H1 (cell line): ENCODE measurements around the gene EEF1G. TPM values are rescaled to one million over a fixed set of nuclear protein-coding genes. Genes with fewer than 3 reads are reported as not detected.

Experiments
- CTCF ChIA-PET: fragments of 300-600 bp; sonication (Branson Sonifier 250); formaldehyde crosslinking; loops from one replicate; lab custom pipeline; 2021; ENCODE audit not compliant: partially characterized antibody; lab: Charles Lee
- POLR2A ChIA-PET: fragments of 300-600 bp; sonication (Branson Sonifier 250); formaldehyde crosslinking; loops from one replicate; lab custom pipeline; 2021; ENCODE audit warnings: inconsistent platforms; ENCODE audit not compliant: partially characterized antibody; lab: Charles Lee
- DNase-seq, 2 experiments: peaks; one replicate each; pipeline versions ENCODE4 v3.0.0 to v3.0.0-alpha.2; 2010 to 2022; ENCODE audit warnings: low spot score in 2 of 2, low read depth in 1 of 2, mixed read lengths in 1 of 2
- FAIRE-seq: peaks from 2 replicates; lab custom pipeline; 2011; peaks lifted over from hg19 to GRCh38; lab: Jason Lieb, UNC
- H2AFZ ChIP-seq: 2 replicates; pipeline ENCODE4 v1.8.1; 2012; ENCODE audit warnings: low read length, inconsistent platforms
- H2AK5ac ChIP-seq: 2 replicates; pipeline ENCODE4 v1.6.1; 2013; ENCODE audit warnings: low read depth, low read length
- H2BK120ac ChIP-seq: replicated peaks from 2 replicates; pipeline ENCODE3; 2013; ENCODE audit warnings: low read depth, low read length, inconsistent platforms
- H2BK12ac ChIP-seq: 2 replicates; pipeline ENCODE4 v1.6.1; 2013; ENCODE audit warnings: low read depth, low read length
- H2BK15ac ChIP-seq: 2 replicates; pipeline ENCODE4 v1.6.1; 2013; ENCODE audit warnings: low read length
- H2BK20ac ChIP-seq: 2 replicates; pipeline ENCODE4 v1.6.1; 2013; ENCODE audit warnings: low read length
- H2BK5ac ChIP-seq: 2 replicates; pipeline ENCODE4 v1.6.1; 2013; ENCODE audit warnings: low read depth, low read length
- H3K14ac ChIP-seq: 2 replicates; pipeline ENCODE4 v1.6.1; 2013; ENCODE audit warnings: inconsistent platforms; ENCODE audit not compliant: insufficient read length
- H3K18ac ChIP-seq: 2 replicates; pipeline ENCODE4 v1.6.1; 2013; ENCODE audit warnings: low read length; ENCODE audit errors: extremely low read depth
- H3K23ac ChIP-seq: 2 replicates; pipeline ENCODE4 v1.6.1; 2013; ENCODE audit warnings: inconsistent platforms; ENCODE audit not compliant: insufficient read length
- H3K23me2 ChIP-seq: 2 replicates; pipeline ENCODE4 v1.6.1; 2013; ENCODE audit warnings: low read depth, low read length
- H3K27ac ChIP-seq: 2 replicates; pipeline ENCODE4 v1.6.1; 2011; ENCODE audit warnings: low read depth, low read length, inconsistent platforms
- H3K27me3 ChIP-seq, 4 experiments: replicated peaks in 1 of 4; 1 replicate in 1 of 4; 2 replicates in 3 of 4; pipeline versions ENCODE4 v1.6.1 to v1.8.1; 2011 to 2013; ENCODE audit warnings: low read length in 3 of 4, mild to moderate bottlenecking in 3 of 4, inconsistent platforms in 2 of 4, mixed read lengths in 2 of 4, moderate library complexity in 1 of 4; ENCODE audit not compliant: control insufficient read depth in 3 of 4, insufficient read depth in 3 of 4; ENCODE audit errors: extremely low read depth in 1 of 4
- H3K36me3 ChIP-seq, 4 experiments: 2 replicates each; pipeline versions ENCODE4 v1.6.1 to v1.8.1; 2011 to 2013; ENCODE audit warnings: mild to moderate bottlenecking in 4 of 4, low read length in 3 of 4, moderate library complexity in 2 of 4, control low read depth in 1 of 4, inconsistent platforms in 1 of 4; ENCODE audit not compliant: insufficient read depth in 4 of 4, control insufficient read depth in 2 of 4
- H3K4ac ChIP-seq: replicated peaks from 2 replicates; pipeline ENCODE3; 2013; ENCODE audit warnings: low read length, low read depth, mixed read lengths, inconsistent platforms; ENCODE audit not compliant: insufficient read length
- H3K4me1 ChIP-seq, 4 experiments: replicated peaks in 1 of 4; 1 replicate in 1 of 4; 2 replicates in 3 of 4; pipeline versions ENCODE4 v1.6.1 to v1.8.1; 2011 to 2013; ENCODE audit warnings: low read length in 3 of 4, inconsistent platforms in 2 of 4, mixed read lengths in 1 of 4; ENCODE audit not compliant: insufficient read depth in 4 of 4, control insufficient read depth in 3 of 4
- H3K4me2 ChIP-seq, 2 experiments: 2 replicates each; pipeline versions ENCODE4 v1.6.1 to v1.8.1; 2011 to 2013; ENCODE audit warnings: low read depth in 2 of 2, low read length in 2 of 2, control low read depth in 1 of 2, inconsistent platforms in 1 of 2, mild to moderate bottlenecking in 1 of 2; ENCODE audit not compliant: insufficient read depth in 1 of 2
- H3K4me3 ChIP-seq, 4 experiments: fragments of 200-600, 300-600 bp in 1 of 4; sonication (generic), shearing (Covaris generic), sonication (Bioruptor Twin) in 1 of 4; 2 replicates each; pipeline versions ENCODE4 v1.5.1 to v1.8.1; 2011 to 2016; ENCODE audit warnings: low read length in 4 of 4, low read depth in 3 of 4, control low read depth in 2 of 4, inconsistent platforms in 2 of 4, mild to moderate bottlenecking in 2 of 4, mixed read lengths in 1 of 4, moderate library complexity in 1 of 4; ENCODE audit not compliant: insufficient read depth in 2 of 4; ENCODE audit errors: extremely low read depth in 1 of 4
- H3K56ac ChIP-seq: replicated peaks from 2 replicates; pipeline ENCODE3; 2013; ENCODE audit warnings: low read depth, mild to moderate bottlenecking, mixed read lengths, low read length, inconsistent platforms; ENCODE audit not compliant: insufficient read length
- H3K79me1 ChIP-seq: 2 replicates; pipeline ENCODE4 v1.6.1; 2013; ENCODE audit warnings: low read depth, low read length, control low read depth
- H3K79me2 ChIP-seq, 2 experiments: 2 replicates each; pipeline versions ENCODE4 v1.6.1 to v1.8.1; 2012 to 2013; ENCODE audit warnings: low read length in 2 of 2, mild to moderate bottlenecking in 2 of 2, inconsistent platforms in 1 of 2; ENCODE audit not compliant: insufficient read depth in 2 of 2, control insufficient read depth in 1 of 2
- H3K9ac ChIP-seq, 4 experiments: replicated peaks in 1 of 4; 1 replicate in 1 of 4; 2 replicates in 3 of 4; pipeline versions ENCODE4 v1.6.1 to v1.8.1; 2011 to 2013; ENCODE audit warnings: low read depth in 3 of 4, low read length in 3 of 4, control low read depth in 2 of 4, mild to moderate bottlenecking in 2 of 4, moderate library complexity in 2 of 4, inconsistent platforms in 1 of 4; ENCODE audit errors: extremely low read depth in 1 of 4
- H3K9me3 ChIP-seq, 2 experiments: 2 replicates each; pipeline versions ENCODE4 v1.6.1 to v1.8.1; 2012 to 2013; ENCODE audit warnings: mild to moderate bottlenecking in 2 of 2, moderate library complexity in 2 of 2, control low read depth in 1 of 2, inconsistent platforms in 1 of 2, low read depth in 1 of 2, low read length in 1 of 2, mixed read lengths in 1 of 2; ENCODE audit not compliant: insufficient read depth in 2 of 2
- H4K20me1 ChIP-seq, 2 experiments: replicated peaks in 1 of 2; 2 replicates each; pipeline versions ENCODE3 to v1.8.1; 2011 to 2013; ENCODE audit warnings: inconsistent platforms in 2 of 2, low read length in 2 of 2, mild to moderate bottlenecking in 1 of 2; ENCODE audit not compliant: insufficient read depth in 2 of 2, control insufficient read depth in 1 of 2
- H4K5ac ChIP-seq: 2 replicates; pipeline ENCODE4 v1.6.1; 2013; ENCODE audit warnings: low read length, low read depth, mixed read lengths, inconsistent platforms; ENCODE audit not compliant: insufficient read length
- H4K8ac ChIP-seq: 2 replicates; pipeline ENCODE4 v1.8.0; 2013; ENCODE audit warnings: mild to moderate bottlenecking, moderate library complexity, low read length, inconsistent platforms; ENCODE audit not compliant: insufficient read depth; ENCODE audit errors: extremely low read depth
- H4K91ac ChIP-seq: replicated peaks from 2 replicates; pipeline ENCODE3; 2013; ENCODE audit warnings: low read length, mixed read lengths, inconsistent platforms; ENCODE audit not compliant: insufficient read length
- EP300 ChIP-seq, 2 experiments: IDR thresholded peaks; 1 replicate in 1 of 2; 2 replicates in 1 of 2; pipeline ENCODE4 v1.6.1; 2011 to 2012; ENCODE audit warnings: low read depth in 2 of 2, low read length in 2 of 2, mild to moderate bottlenecking in 2 of 2, borderline replicate concordance in 1 of 2, inconsistent platforms in 1 of 2, moderate library complexity in 1 of 2
- NANOG ChIP-seq: IDR thresholded peaks from 2 replicates; pipeline ENCODE4 v1.6.1; 2011; ENCODE audit warnings: low read length, low read depth, mild to moderate bottlenecking, inconsistent platforms; ENCODE audit not compliant: insufficient read depth, poor library complexity, severe bottlenecking
- SIN3A ChIP-seq, 2 experiments: IDR thresholded peaks in 1 of 2; conservative IDR thresholded peaks in 1 of 2; 2 replicates each; pipeline ENCODE4 v1.6.1; 2011 to 2012; ENCODE audit warnings: low read length in 2 of 2, improper control_type of control experiment in 1 of 2, low read depth in 1 of 2, mild to moderate bottlenecking in 1 of 2
- SRF ChIP-seq: IDR thresholded peaks from 2 replicates; pipeline ENCODE4 v1.6.1; 2011; ENCODE audit warnings: mild to moderate bottlenecking, low read depth, low read length, moderate library complexity
- TCF12 ChIP-seq: IDR thresholded peaks from 2 replicates; pipeline ENCODE4 v1.6.1; 2011; ENCODE audit warnings: low read depth, mild to moderate bottlenecking, low read length
- WGBS, 2 experiments: shearing (Covaris generic) in 1 of 2; methylation state at CpG; one replicate each; pipeline versions ENCODE4 v1.1.6 to v1.1.7; 2013 to 2015; ENCODE audit warnings: low lambda C conversion rate in 2 of 2, mixed read lengths in 2 of 2, inconsistent platforms in 1 of 2, low coverage in 1 of 2, missing lambda C conversion rate in 1 of 2; ENCODE audit not compliant: insufficient replicate concordance in 2 of 2, insufficient coverage in 1 of 2, insufficient read length in 1 of 2; ENCODE audit errors: extremely low coverage in 1 of 2, missing lambda C conversion rate in 1 of 2; 5-methylcytosine and 5-hydroxymethylcytosine counted together
- polyA plus RNA-seq, 7 experiments: library from polyadenylated mRNA; depleted of rRNA in 3 of 7; stranded (reverse) in 5 of 7; unstranded in 2 of 7; fragments of >200 nt in 5 of 7; fragments of 200-250 nt in 2 of 7; gene quantifications; 1 replicate in 5 of 7; 2 replicates in 1 of 7; 4 replicates in 1 of 7; pipeline versions ENCODE4 v1.2.1 to v1.2.3, GENCODE V29; 2011 to 2013; ENCODE audit warnings: missing spikeins in 2 of 7, mixed read lengths in 2 of 7
- total RNA-seq: library from RNA; stranded (reverse); fragmentation: NEBNext Ultra II Directional; extraction: Animal tissue kit (Norgen Biotek cat#: 25700); gene quantifications from 2 replicates; pipeline ENCODE4 v1.2.1, GENCODE V29; 2021

EEF1G gene
- total and polyA plus RNA-seq, 2 of the 8 experiments (the other 6 are each of a cell fraction or from before 2014, with no cell fraction given) = 1,627 to 1,996 TPM

DNA sequence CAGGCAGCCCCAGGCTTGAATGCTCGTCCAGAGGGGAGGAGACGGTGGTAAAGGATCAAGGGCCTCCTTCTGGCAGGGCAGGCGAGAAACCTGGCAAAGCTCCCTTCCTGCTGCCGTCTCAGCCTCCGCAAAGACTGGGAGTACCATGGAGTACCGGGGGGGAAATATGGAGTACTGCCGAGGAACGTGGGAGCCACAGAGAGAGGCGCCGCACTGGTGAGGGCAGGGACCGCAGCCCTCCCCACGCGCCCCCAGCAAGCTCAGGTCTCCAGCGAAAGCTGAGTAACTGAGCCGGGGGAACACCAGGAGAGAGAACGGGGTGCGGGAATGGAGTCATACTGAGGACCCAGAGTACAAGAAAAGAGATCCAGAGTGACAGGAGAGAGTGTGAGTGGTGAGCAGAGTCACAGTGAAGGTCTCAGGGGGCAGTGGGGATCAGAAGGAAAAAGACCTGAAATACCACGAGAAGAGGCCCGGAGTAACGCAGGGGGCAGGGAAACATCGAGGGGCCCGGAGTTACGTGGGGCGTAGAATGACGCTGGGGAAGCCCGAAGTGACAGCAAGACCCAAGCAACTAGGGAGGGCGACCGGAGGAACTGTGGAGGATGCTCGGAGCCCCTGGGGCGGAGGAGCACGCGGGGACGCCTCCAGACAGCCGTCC, 38.1 kb upstream of the EEF1G start:
- H3K27me3 ChIP-seq = peaks cover 0 to 3% (median 2%) of the 10 kb centered on the region in 4 experiments; a peak in 1 of 7 replicates
- peak overlapping the region; percentile 48 to 73 (median 58) for H3K4me3 ChIP-seq
- no peak overlapping the region for H3K23ac ChIP-seq
- no peak overlapping the region for H2BK20ac ChIP-seq
- WGBS, 2 experiments = 16% methylated on average over 21 of the region's 34 CpGs; no CpG with 5 or more reads in 1 of the 2 experiments
- FAIRE-seq = no peak
- peak overlapping the region; percentile 15 for H4K5ac ChIP-seq
- no peak overlapping the region for H2BK15ac ChIP-seq
- H3K14ac ChIP-seq = no peak overlapping the region
- no peaks in the 10 kb centered on the region for H4K20me1 ChIP-seq
- DNase-seq = peak in 1 of 2 experiments; percentile 56
- no peaks in the 10 kb centered on the region; a peak in 2 of 8 replicates for H3K36me3 ChIP-seq
- H3K79me2 ChIP-seq = no peaks in the 10 kb centered on the region
- H4K8ac ChIP-seq = peak overlapping the region; percentile 45
- peak overlapping the region; percentile 86 for H2AFZ ChIP-seq
- peaks cover 3 to 22% (median 12%) of the 10 kb centered on the region in 4 experiments for H3K4me1 ChIP-seq
- CTCF ChIA-PET = interaction anchor here (0.6 to 10.2 kb wide), 24 partner anchors 9 to 1118 kb away, joined by 3 to 97 read pairs (median 4); partner anchors contain the start of genes B3GAT3, C11orf98, CSKMT and EEF1G
- peaks cover 9% of the 10 kb centered on the region; the same call in 1 of the 2 replicates for H3K23me2 ChIP-seq
- peak overlapping the region; percentile 71; the same call in 1 of the 2 replicates for H2BK5ac ChIP-seq
- POLR2A ChIA-PET = interaction anchor here (0.9 to 15.8 kb wide), 17 partner anchors 9 to 243 kb away, joined by 3 to 235 read pairs (median 6); partner anchors contain the start of genes B3GAT3, BSCL2, C11orf98 and CSKMT
- H3K4me2 ChIP-seq = peak overlapping the region; percentile 89 to 91
- H3K18ac ChIP-seq = peak overlapping the region; percentile 83
- H3K9ac ChIP-seq = no peak overlapping the region; a peak in 1 of 7 replicates
- H2BK12ac ChIP-seq = no peak overlapping the region
- H3K27ac ChIP-seq = no peak overlapping the region
- H4K91ac ChIP-seq = peak overlapping the region; percentile 71
- H2AK5ac ChIP-seq = no peak overlapping the region
- H3K56ac ChIP-seq = peak overlapping the region; percentile 17
- no peak overlapping the region for H2BK120ac ChIP-seq
- no peaks in the 10 kb centered on the region for H3K79me1 ChIP-seq
- no peak overlapping the region for H3K4ac ChIP-seq
- H3K9me3 ChIP-seq = no peaks in the 10 kb centered on the region
- TF ChIP-seq SIN3A (conservative IDR thresholded peaks at IDR 0.05 in 1 of 2, IDR thresholded peaks at IDR 0.05 in 1 of 2; ENCODE audit: low read depth in 1 of 2, low read length in 2 of 2) = peak; percentile 48 to 63; a peak in 2 of 4 replicates
- no peak for TF ChIP-seq TCF12
- no peak for TF ChIP-seq SRF
- TF ChIP-seq EP300 (IDR thresholded peaks at IDR 0.05; ENCODE audit: borderline replicate concordance in 1 of 2, low read depth in 2 of 2, low read length in 2 of 2) = no peak
- no peak for TF ChIP-seq NANOG
